Activated CD8-positive, alpha-beta memory T cell treated with anti-CD3 and anti-CD28 coated beads, Interleukin-2, amount 50 U/mL, for 1 hour (primary cell): Measurements from ENCODE around the gene NIPAL4.

Experiments used
- DNase-seq: peaks from one replicate; pipeline ENCODE4 v3.0.0-alpha.2; 2020; ENCODE audit errors: extremely low read depth

NIPAL4 gene

DNA sequence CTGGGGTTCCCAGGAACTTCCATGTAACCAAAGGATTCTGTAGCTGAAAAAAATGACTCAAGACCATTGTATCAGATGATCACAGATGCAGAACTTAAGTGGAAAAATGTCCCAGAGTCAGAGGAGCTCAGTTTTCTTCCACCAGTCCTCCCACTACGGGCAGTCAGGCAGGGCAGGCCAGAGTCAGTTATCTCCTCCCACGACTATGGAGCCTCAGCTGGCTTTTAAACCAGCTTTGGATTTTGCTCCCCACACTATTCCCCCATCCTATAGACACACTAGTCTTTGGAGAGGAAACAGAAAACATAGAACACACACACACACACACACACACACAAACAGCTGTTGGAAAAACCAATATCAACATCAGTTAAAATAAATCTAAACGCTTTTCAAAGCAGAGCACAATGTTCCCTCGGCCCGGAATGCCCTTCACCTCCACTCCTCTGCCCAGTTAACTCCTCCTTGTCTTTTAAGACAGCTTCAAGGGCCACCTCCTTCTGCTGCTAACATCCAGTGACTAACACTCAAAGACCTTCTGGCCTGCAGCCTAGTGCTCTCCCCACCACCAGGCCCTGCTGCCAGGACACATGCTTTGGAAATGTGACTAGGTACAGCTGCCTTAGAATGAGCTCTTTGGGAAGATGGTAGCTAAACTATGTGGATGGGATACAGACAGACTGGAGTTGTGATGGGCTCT is 56.8 kb downstream of the NIPAL4 start:
- DNase-seq: no peak

GRCh38 chr5:157518963-157519362 is 59.0 kb downstream of the NIPAL4 start:
- DNase-seq: no peak

GRCh38 chr5:157519579-157520253 is 59.7 kb downstream of the NIPAL4 start:
- DNase-seq: no peak

DNA sequence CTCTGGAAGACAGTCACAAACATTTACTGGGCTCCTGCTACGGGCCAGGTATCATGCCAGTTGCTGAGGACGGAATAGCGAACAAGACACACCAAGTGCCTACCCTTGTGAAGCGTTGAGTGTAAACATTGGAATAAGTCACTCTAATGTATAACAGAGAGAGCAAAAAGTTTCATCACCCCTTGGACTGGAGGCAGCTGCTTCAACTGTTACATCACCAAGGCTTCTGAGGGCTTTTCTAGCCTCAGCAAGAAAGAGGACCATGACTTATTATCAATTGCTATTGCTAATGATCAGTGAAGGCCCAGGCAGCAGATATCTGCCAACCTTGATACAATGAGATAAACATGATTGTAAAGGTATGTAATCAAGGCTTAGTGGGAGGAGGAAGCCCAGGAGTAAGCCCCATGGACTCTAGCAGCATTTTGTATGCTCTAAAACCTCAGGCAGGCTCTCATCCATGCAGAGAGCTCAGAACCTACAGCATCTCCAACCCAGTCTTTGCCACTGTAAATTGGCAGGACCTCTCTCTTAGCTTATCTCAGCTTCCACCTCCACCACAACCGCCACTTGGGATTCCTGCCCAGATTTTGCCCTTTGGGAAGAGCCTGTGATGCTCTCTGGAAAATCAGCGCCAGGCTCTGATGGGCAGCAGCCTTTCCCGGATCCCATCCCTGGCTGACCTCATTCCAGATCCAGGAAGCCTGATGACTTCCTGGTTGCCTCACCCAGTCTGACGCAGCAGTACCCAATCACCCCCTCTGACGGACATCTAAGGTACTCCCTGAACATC is 61.1 kb downstream of the NIPAL4 start:
- DNase-seq: no peak

GRCh38 chr5:157521704-157522029 is 61.7 kb downstream of the NIPAL4 start:
- DNase-seq: no peak

GRCh38 chr5:157523976-157524375 is 64.0 kb downstream of the NIPAL4 start:
- no peak for DNase-seq
